ENCODE data around the gene ZNF248. TPM values are rescaled to one million over a fixed set of nuclear protein-coding genes. Genes with fewer than 3 reads are reported as not detected.

Gene ZNF248
- total RNA-seq, 1 experiment from 2014 or later, result 115 TPM

GRCh38 chr10:37872955-37873354, 15.5 kb upstream of the ZNF248 start:
- ChIA-PET POLR2A (ENCODE audit: unreplicated experiment) (no interaction called here), CTCF (no interaction called here)
- no peak overlapping the region for H3K4me3 ChIP-seq (ENCODE audit: low read length)
- H3K4me2 ChIP-seq (ENCODE audit: low read length), result no peak overlapping the region
- H3K27ac ChIP-seq (ENCODE audit: low read length), result no peak overlapping the region
- no peaks in the 10 kb centered on the region for H3K4me1 ChIP-seq (ENCODE audit: insufficient read depth, low read length)
- H3K36me3 ChIP-seq (ENCODE audit: low read depth, low read length), result no peaks in the 10 kb centered on the region
- H3F3A ChIP-seq (ENCODE audit: low read length, unreplicated experiment), result no peaks in the 10 kb centered on the region
- no peaks in the 10 kb centered on the region for H3K27me3 ChIP-seq (ENCODE audit: low read length)
- TF ChIP-seq CTCF (conservative IDR thresholded peaks at IDR 0.05; ENCODE audit: low read depth, low read length) (no peak), EZH2 (IDR thresholded peaks at IDR 0.05; ENCODE audit: low read length, unreplicated experiment) (no peak), EZH2phosphoT487 (IDR thresholded peaks at IDR 0.05; ENCODE audit: borderline replicate concordance, low read length) (no peak)
- no peaks in the 10 kb centered on the region for H3K79me2 ChIP-seq (ENCODE audit: low read length)
- no peaks in the 10 kb centered on the region for H4K20me1 ChIP-seq (ENCODE audit: low read length)
- no peaks in the 10 kb centered on the region for H3K9me2 ChIP-seq (replicated peaks; ENCODE audit: low read length)
- no peak overlapping the region for H3K9ac ChIP-seq (ENCODE audit: low read length)
- DNase-seq (no peak), ATAC-seq (no peak)
- no TSS peak for BruUV-seq (replicated peaks)
- 0 out of 2 replicates have a peak, but pooled peaks cover 6% of the 10 kb centered on the region for H3K9me3 ChIP-seq (ENCODE audit: low read length)
- intact Hi-C loops (cut with micrococcal nuclease), result no loop called here
- no peak overlapping the region for H2AFZ ChIP-seq (ENCODE audit: low read length)

GRCh38 chr10:37872283-37872682, 14.9 kb upstream of the ZNF248 start:
- H2AFZ ChIP-seq (ENCODE audit: low read length), result no peak overlapping the region
- no peaks in the 10 kb centered on the region for H3K36me3 ChIP-seq (ENCODE audit: low read depth, low read length)
- no peaks in the 10 kb centered on the region for H3K9me2 ChIP-seq (replicated peaks; ENCODE audit: low read length)
- TF ChIP-seq EZH2 (IDR thresholded peaks at IDR 0.05; ENCODE audit: low read length, unreplicated experiment) (no peak), EZH2phosphoT487 (IDR thresholded peaks at IDR 0.05; ENCODE audit: borderline replicate concordance, low read length) (no peak), CTCF (conservative IDR thresholded peaks at IDR 0.05; ENCODE audit: low read depth, low read length) (no peak)
- H3K9me3 ChIP-seq (ENCODE audit: low read length), result 0 out of 2 replicates have a peak, but pooled peaks cover 6% of the 10 kb centered on the region
- ATAC-seq (no peak), DNase-seq (no peak)
- ChIA-PET CTCF (no interaction called here), POLR2A (ENCODE audit: unreplicated experiment) (no interaction called here)
- BruUV-seq (replicated peaks), result no TSS peak
- no peaks in the 10 kb centered on the region for H3K4me1 ChIP-seq (ENCODE audit: insufficient read depth, low read length)
- H3K79me2 ChIP-seq (ENCODE audit: low read length), result no peaks in the 10 kb centered on the region
- no peaks in the 10 kb centered on the region for H3K27me3 ChIP-seq (ENCODE audit: low read length)
- intact Hi-C loops (cut with micrococcal nuclease), result no loop called here
- no peak overlapping the region for H3K4me2 ChIP-seq (ENCODE audit: low read length)
- H3K4me3 ChIP-seq (ENCODE audit: low read length), result no peak overlapping the region
- no peak overlapping the region for H3K27ac ChIP-seq (ENCODE audit: low read length)
- no peaks in the 10 kb centered on the region for H4K20me1 ChIP-seq (ENCODE audit: low read length)
- no peak overlapping the region for H3K9ac ChIP-seq (ENCODE audit: low read length)
- no peaks in the 10 kb centered on the region for H3F3A ChIP-seq (ENCODE audit: low read length, unreplicated experiment)

GRCh38 chr10:37871568-37872251, 14.3 kb upstream of the ZNF248 start:
- Histone ChIP-seq H3F3A (ENCODE audit: low read length, unreplicated experiment) (no peaks in the 10 kb centered on the region), H3K4me3 (ENCODE audit: low read length) (no peak overlapping the region), H3K79me2 (ENCODE audit: low read length) (no peaks in the 10 kb centered on the region), H3K27ac (ENCODE audit: low read length) (no peak overlapping the region), H3K4me1 (ENCODE audit: insufficient read depth, low read length) (no peaks in the 10 kb centered on the region), H4K20me1 (ENCODE audit: low read length) (no peaks in the 10 kb centered on the region), H3K9ac (ENCODE audit: low read length) (no peak overlapping the region), H3K9me3 (ENCODE audit: low read length) (0 out of 2 replicates have a peak, but pooled peaks cover 6% of the 10 kb centered on the region), H3K4me2 (ENCODE audit: low read length) (no peak overlapping the region), H3K27me3 (ENCODE audit: low read length) (no peaks in the 10 kb centered on the region), H3K9me2 (replicated peaks; ENCODE audit: low read length) (no peaks in the 10 kb centered on the region), H2AFZ (ENCODE audit: low read length) (no peak overlapping the region), H3K36me3 (ENCODE audit: low read depth, low read length) (no peaks in the 10 kb centered on the region)
- DNase-seq (no peak), ATAC-seq (no peak)
- ChIA-PET CTCF (no interaction called here), POLR2A (ENCODE audit: unreplicated experiment) (no interaction called here)
- TF ChIP-seq CTCF (conservative IDR thresholded peaks at IDR 0.05; ENCODE audit: low read depth, low read length), result no peak
- no peak for TF ChIP-seq EZH2 (IDR thresholded peaks at IDR 0.05; ENCODE audit: low read length, unreplicated experiment)
- TF ChIP-seq EZH2phosphoT487 (IDR thresholded peaks at IDR 0.05; ENCODE audit: borderline replicate concordance, low read length), result no peak
- intact Hi-C loops (cut with micrococcal nuclease), result no loop called here
- no TSS peak for BruUV-seq (replicated peaks)
